Smooth muscle cell of the brain vasculature (primary cell): Measurements from ENCODE around the gene SMIM11.
"Not testable (repeated sequence)": the region's sequence is repeated elsewhere in the genome, so short reads cannot be mapped to it uniquely, and the experiment has no call there.

Source experiments
- DNase-seq: peaks from one replicate; pipeline ENCODE4 v3.0.0-alpha.2; 2012; ENCODE audit warnings: low read depth, low spot score

SMIM11 gene

DNA sequence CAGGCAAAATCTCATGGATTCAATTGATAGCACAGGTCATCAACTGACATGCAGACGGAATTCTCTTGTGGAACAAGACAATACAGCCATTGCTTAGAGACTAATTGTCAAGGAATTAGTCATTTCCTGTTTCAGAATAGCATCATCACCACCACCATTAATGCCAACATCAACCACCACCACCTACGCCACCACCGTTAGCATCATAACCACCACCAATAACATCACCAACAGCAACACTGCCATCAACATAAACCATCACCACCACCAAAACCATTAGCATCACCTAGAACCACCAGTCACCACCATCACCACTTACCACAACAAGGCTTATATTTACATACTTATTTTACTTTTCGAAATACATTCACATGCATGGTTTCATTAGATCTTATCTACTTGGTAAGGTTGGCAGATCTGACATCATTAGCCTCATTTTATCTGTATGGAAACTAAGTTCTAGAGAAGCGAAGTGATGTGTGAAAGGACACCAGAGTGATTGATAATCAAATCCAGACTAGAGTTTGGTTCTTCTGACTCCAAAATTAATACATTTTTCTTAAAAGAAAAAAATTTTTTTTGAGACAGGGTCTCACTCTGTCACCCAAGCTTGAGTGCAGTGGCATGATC is 42.3 kb downstream of the SMIM11 start:
- DNase-seq, result not testable (repeated sequence)

DNA sequence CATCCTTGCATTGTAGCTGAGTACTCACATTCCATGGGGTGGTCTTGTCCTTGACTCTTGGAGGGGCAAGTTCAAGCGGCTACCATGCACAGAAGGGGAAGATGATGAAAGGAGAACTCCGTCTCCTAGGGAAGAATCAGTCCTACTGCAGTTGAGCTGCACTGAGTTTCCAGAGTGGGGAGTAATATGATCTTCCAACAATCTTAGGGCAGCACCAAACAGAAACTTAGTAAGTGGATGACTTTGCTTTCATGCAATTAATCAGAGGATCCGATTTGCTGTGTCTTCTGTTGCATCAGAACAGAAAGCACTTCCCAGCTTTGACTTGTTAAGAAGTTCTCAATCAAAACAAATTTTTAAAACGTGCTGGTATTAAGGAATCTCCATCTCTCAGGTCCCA is 48.5 kb downstream of the SMIM11 start, which contains the start of gene SMIM34:
TSS of gene SMIM34 (minus strand) at position 147 of the 400 bp plus-strand sequence. CDS start at position 35, 112 bp downstream.
- DNase-seq, result not testable (repeated sequence)

DNA sequence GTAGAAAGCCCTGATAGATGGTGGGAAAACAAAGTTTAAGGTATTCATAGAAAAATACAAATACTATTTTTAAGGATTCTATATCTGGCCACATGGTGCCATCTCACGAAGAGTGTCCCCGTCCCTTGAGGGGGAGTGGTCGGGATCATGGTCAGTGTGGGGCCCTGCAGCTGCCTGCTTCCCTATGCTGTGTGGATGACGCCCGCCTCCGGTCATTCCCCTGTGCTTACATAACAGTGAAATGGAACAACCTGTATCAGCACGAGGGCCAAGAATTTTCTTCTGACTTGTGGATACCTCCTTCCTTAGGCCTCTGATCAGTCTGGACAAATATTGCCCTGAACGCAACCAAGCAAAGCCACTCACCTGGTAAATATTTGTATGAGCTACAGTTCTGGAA is 52.0 kb downstream of the SMIM11 start:
- not testable (repeated sequence) for DNase-seq

DNA sequence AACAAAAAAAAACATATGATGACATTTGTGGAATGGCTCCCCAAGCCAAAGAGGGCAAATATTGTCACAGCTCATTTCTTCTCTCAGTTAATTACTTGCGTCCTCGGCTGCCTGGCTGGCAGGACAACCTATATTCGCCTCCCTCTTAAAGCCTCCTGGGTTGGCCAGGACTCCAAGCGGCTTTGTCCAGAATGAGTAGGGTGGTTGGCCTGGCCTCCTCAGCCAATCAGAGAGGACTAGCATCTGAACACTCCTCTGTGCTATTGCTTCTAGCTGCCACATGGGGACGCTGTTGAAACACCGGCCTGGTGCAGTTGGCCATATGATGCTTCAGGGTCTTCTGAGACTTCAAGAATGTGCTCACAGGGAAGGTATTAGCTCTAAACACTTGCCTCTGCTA is 53.1 kb downstream of the SMIM11 start:
- not testable (repeated sequence) for DNase-seq

DNA sequence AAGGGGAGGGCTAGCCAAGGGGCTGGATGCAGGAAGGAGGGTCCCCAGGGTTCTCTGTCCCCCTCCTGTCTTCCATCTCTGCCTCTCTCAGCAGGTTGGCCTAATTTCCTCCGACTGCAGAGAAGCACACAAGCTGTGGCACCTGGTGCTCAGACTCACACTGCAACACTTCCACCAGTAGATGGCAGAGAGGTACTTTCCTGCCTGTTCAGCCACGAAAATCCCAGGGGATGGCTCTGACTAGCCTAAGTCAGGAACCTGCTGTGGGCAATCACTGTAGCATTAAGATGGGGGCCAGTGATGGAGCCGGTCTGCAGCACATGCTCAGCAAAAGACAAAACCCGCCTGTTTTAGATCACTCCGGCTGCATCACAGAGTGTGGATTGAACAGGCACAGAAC is 54.4 kb downstream of the SMIM11 start:
- DNase-seq, result not testable (repeated sequence)
